Measurements from ENCODE around the gene SYNPR. TPM values are rescaled to one million over a fixed set of nuclear protein-coding genes. Genes with fewer than 3 reads are reported as not detected.

The SYNPR gene
- not detected for total RNA-seq

DNA sequence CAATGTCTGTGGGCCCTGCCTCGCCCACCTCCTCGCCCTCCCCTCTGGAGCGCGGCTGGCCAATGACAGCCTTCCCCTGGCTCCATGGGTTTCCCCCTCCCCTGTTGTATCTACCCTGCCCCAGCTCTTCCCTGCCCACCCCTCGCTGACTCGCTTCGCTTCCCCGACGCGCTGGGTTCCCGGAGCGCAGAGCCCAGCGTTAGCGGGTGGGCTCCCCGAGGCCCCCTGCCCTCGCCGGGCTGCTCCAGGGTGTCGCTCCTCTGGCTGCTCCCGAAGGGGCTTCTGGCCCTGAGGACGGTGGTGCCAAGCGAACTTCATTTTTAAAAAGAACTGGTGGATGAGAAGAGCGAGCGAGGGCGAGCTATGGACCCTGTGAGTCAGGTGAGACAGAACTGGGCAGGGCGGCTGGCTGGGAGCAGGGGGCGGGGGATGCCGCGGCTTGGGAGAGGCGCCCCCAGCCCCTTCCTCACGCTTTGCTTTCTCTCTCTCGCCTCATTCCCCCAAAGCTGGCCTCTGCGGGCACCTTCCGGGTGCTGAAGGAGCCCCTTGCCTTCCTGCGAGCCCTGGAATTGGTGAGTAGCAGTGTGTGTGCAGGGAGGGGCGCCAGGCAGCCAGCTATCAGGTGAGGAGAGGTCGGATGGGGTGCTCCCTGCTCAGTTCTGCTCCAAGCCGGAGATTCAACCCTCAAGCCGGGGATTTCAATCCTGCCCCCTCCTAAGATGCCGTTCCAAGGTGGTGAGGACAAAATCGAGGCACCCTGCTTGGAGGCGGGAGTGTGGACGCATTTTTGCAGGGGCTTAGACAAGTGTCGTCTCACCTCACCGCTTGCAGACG lies at the start of gene SYNPR:
TSS of gene SYNPR (plus strand) at position 138 of the 834 bp plus-strand sequence.
- Histone ChIP-seq H3K4me1 (ENCODE audit: control insufficient read depth in 3 of 3, insufficient read depth in 3 of 3, low read length in 3 of 3) (no peaks in the 10 kb centered on the region), H3K27ac (ENCODE audit: low read depth, low read length) (no peak within 1 kb of the TSS), H3K9ac (ENCODE audit: low read depth in 1 of 3, low read length in 3 of 3) (no peak within 1 kb of the TSS), H3K4me3 (ENCODE audit: low read length in 3 of 3) (no peak within 1 kb of the TSS), H3K27me3 (ENCODE audit: control insufficient read depth in 3 of 3, insufficient read depth in 3 of 3, low read length in 3 of 3) (peaks cover 15 to 34% (median 22%) of the 10 kb centered on the region in 3 donors), H3K36me3 (ENCODE audit: control insufficient read depth in 3 of 3, insufficient read depth in 3 of 3, low read length in 3 of 3) (no peaks in the 10 kb centered on the region), H3K9me3 (ENCODE audit: control insufficient read depth in 3 of 3, low read length in 3 of 3) (no peaks in the 10 kb centered on the region)

DNA sequence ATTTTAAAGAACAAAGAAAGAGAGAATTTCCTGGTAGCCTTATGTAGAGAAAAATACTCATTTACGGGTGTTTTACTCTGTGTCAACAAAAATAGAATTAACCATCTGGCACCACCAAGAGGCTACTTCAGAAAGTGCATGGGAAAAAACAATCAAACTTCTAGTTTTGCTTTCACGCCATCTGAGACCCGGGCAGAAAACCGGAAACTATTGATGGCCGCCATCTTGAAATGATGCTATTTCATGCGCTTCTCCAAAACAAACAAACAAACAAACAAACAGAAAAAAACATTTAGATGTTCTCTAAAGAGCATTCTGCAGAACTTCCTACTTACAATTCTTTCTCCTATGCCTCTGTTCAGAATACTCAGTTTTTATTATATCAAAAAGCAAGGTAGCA lies 49.4 kb upstream of the SYNPR start:
- H3K4me1 ChIP-seq (ENCODE audit: control insufficient read depth in 3 of 3, insufficient read depth in 3 of 3, low read length in 3 of 3), result no peaks in the 10 kb centered on the region
- no peaks in the 10 kb centered on the region for H3K27me3 ChIP-seq (ENCODE audit: control insufficient read depth in 3 of 3, insufficient read depth in 3 of 3, low read length in 3 of 3)
- no peak overlapping the region for H3K9ac ChIP-seq (ENCODE audit: low read depth in 1 of 3, low read length in 3 of 3)
- no peaks in the 10 kb centered on the region for H3K9me3 ChIP-seq (ENCODE audit: control insufficient read depth in 3 of 3, low read length in 3 of 3)
- H3K36me3 ChIP-seq (ENCODE audit: control insufficient read depth in 3 of 3, insufficient read depth in 3 of 3, low read length in 3 of 3), result no peaks in the 10 kb centered on the region
- no peak overlapping the region for H3K27ac ChIP-seq (ENCODE audit: low read depth, low read length)
- H3K4me3 ChIP-seq (ENCODE audit: low read length in 3 of 3), result no peak overlapping the region

DNA sequence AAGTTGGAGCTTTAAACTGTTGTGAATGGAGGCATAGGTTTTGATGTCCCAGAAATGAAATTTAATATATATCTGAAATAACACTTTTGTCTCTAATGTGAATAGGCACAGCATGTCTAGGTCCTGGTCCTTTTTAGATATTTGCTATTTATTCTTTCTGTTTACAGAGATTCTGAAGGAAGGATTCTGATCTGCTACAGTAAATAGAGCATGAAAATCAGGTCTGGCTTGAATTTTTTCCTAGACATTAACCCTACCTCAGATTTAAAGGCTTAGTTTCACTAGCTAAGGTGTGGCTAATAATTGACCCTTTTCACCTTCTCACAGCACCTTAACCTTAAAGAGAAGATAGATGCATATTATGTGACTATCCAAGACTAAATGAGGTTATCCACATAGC lies 48.0 kb upstream of the SYNPR start:
- H3K27me3 ChIP-seq (ENCODE audit: control insufficient read depth in 3 of 3, insufficient read depth in 3 of 3, low read length in 3 of 3), result no peaks in the 10 kb centered on the region
- H3K36me3 ChIP-seq (ENCODE audit: control insufficient read depth in 3 of 3, insufficient read depth in 3 of 3, low read length in 3 of 3), result no peaks in the 10 kb centered on the region
- H3K27ac ChIP-seq (ENCODE audit: low read depth, low read length), result no peak overlapping the region
- no peaks in the 10 kb centered on the region for H3K4me1 ChIP-seq (ENCODE audit: control insufficient read depth in 3 of 3, insufficient read depth in 3 of 3, low read length in 3 of 3)
- no peak overlapping the region for H3K9ac ChIP-seq (ENCODE audit: low read depth in 1 of 3, low read length in 3 of 3)
- no peaks in the 10 kb centered on the region for H3K9me3 ChIP-seq (ENCODE audit: control insufficient read depth in 3 of 3, low read length in 3 of 3)
- no peak overlapping the region for H3K4me3 ChIP-seq (ENCODE audit: low read length in 3 of 3)

DNA sequence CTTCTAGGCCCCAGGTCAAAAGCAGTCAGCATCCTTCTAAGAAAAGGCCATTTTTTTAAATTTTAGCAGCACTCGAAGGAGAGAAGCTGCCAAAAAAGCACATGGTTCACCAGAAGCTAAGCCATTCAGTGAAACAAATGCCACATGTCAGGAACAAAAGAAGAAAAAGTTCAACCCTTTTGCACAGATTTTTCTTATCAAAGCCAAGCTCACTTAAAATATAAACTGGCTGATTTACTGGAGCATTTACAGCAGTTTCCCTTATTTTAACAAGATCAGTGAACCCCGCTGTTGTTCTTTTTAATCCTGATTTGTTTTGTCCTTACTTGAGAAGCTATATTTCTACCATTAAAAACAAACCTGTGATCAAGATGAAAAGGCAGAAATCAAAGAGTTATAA lies 46.5 kb upstream of the SYNPR start:
- Histone ChIP-seq H3K36me3 (ENCODE audit: control insufficient read depth in 3 of 3, insufficient read depth in 3 of 3, low read length in 3 of 3) (no peaks in the 10 kb centered on the region), H3K9me3 (ENCODE audit: control insufficient read depth in 3 of 3, low read length in 3 of 3) (no peaks in the 10 kb centered on the region), H3K27me3 (ENCODE audit: control insufficient read depth in 3 of 3, insufficient read depth in 3 of 3, low read length in 3 of 3) (no peaks in the 10 kb centered on the region), H3K4me3 (ENCODE audit: low read length in 3 of 3) (no peak overlapping the region), H3K4me1 (ENCODE audit: control insufficient read depth in 3 of 3, insufficient read depth in 3 of 3, low read length in 3 of 3) (no peaks in the 10 kb centered on the region), H3K27ac (ENCODE audit: low read depth, low read length) (no peak overlapping the region), H3K9ac (ENCODE audit: low read depth in 1 of 3, low read length in 3 of 3) (no peak overlapping the region)

DNA sequence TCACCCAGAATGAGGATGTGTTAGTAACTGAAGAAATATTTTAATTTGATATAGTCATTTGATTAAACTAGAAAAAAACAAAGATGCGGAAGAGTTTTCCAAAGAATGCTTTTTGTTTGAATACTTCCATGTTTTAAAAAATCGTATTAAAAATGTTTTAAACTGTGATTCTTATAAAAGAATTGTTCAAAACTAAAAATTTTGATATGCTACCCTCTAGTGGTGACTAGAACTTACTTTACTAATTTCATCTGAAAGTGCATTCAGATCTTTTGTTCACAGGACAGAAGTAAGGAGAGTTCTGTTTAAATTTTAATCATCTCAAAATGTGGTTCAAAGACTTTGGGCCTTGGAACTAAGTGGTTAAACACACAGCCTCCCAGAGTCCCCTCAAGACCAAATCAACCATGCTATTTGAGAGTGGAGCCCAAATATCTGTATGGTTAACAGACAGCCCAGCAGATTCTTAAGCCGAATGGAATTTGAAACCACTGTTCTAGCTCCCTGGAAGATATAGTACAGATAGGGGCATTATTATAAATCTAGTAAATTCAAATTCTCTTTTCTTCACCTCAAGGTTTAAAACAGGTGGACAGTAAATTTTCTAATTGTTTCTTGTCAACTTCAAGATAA lies 45.2 kb upstream of the SYNPR start:
- Histone ChIP-seq H3K9me3 (ENCODE audit: control insufficient read depth in 3 of 3, low read length in 3 of 3) (no peaks in the 10 kb centered on the region), H3K4me3 (ENCODE audit: low read length in 3 of 3) (no peak overlapping the region), H3K27ac (ENCODE audit: low read depth, low read length) (no peak overlapping the region), H3K27me3 (ENCODE audit: control insufficient read depth in 3 of 3, insufficient read depth in 3 of 3, low read length in 3 of 3) (no peaks in the 10 kb centered on the region), H3K36me3 (ENCODE audit: control insufficient read depth in 3 of 3, insufficient read depth in 3 of 3, low read length in 3 of 3) (no peaks in the 10 kb centered on the region), H3K4me1 (ENCODE audit: control insufficient read depth in 3 of 3, insufficient read depth in 3 of 3, low read length in 3 of 3) (no peaks in the 10 kb centered on the region), H3K9ac (ENCODE audit: low read depth in 1 of 3, low read length in 3 of 3) (no peak overlapping the region)

DNA sequence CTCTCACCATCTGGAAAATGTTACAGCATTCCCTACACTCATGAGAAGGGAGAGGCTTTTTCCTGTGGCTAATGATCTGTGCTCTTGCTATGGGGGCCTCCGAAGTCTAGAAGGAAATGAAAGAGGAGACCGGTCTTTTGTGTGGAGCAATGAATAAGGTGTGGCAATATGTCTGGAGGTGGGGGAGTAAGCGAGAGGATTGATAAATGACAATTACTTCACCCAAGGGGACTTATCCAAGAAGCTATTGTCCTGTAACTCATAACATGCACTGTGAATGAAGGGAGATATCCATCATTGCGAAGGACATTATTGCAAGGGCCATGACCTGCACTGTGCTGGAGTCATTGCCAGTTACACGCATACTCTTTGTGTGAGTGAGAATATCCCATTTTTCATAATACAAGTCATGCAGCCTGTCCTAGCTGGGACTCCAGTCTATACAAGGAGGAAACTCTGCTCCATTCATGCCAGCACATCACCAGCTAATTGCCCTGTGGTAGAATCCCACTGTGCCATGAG lies 37.7 kb upstream of the SYNPR start:
- Histone ChIP-seq H3K36me3 (ENCODE audit: control insufficient read depth in 3 of 3, insufficient read depth in 3 of 3, low read length in 3 of 3) (no peaks in the 10 kb centered on the region), H3K4me3 (ENCODE audit: low read length in 3 of 3) (no peak overlapping the region), H3K9ac (ENCODE audit: low read depth in 1 of 3, low read length in 3 of 3) (no peak overlapping the region), H3K27me3 (ENCODE audit: control insufficient read depth in 3 of 3, insufficient read depth in 3 of 3, low read length in 3 of 3) (no peaks in the 10 kb centered on the region), H3K4me1 (ENCODE audit: control insufficient read depth in 3 of 3, insufficient read depth in 3 of 3, low read length in 3 of 3) (no peaks in the 10 kb centered on the region), H3K27ac (ENCODE audit: low read depth, low read length) (no peak overlapping the region), H3K9me3 (ENCODE audit: control insufficient read depth in 3 of 3, low read length in 3 of 3) (no peaks in the 10 kb centered on the region)

DNA sequence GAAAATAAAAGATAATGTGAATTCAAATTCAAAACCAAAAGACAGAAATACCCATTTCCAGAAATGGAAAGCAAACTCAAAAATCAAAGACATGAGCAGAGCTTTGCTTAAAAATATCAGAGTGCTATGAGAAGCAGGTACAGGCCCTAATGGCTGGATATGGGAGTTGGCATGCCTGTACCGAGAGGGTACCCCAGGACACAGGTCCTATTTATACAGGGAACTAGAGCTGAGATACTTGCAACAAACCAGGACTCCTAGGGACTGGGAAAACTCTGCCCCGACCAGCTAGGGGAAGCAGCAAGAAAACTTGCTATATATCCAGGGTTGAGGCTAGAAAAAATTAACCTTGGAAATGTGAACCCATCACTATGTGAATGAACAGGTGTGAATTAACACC lies 36.0 kb upstream of the SYNPR start:
- H3K9ac ChIP-seq (ENCODE audit: low read depth in 1 of 3, low read length in 3 of 3), result no peak overlapping the region

DNA sequence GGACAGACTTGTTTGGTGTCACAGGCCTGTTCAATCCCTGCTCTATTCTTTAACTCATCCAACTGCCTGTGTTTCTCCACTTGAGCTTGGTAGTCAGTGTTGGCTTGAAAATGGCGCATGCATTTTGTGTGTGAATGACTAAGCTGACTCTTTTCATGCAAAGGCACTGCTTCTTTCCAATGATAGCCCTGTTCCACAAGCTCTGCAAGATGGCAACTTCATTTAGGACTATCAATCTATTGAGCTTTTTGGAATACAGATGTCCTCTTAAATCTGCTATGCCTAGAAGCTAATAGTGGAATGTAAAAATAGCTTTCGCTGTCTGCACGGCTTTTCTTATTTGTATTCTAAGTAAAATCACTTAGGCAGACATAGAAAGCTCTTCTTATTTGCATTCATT lies 33.6 kb upstream of the SYNPR start:
- H3K9me3 ChIP-seq (ENCODE audit: control insufficient read depth in 3 of 3, low read length in 3 of 3), result no peaks in the 10 kb centered on the region
- no peak overlapping the region for H3K9ac ChIP-seq (ENCODE audit: low read depth in 1 of 3, low read length in 3 of 3)
- no peaks in the 10 kb centered on the region for H3K27me3 ChIP-seq (ENCODE audit: control insufficient read depth in 3 of 3, insufficient read depth in 3 of 3, low read length in 3 of 3)
- H3K4me3 ChIP-seq (ENCODE audit: low read length in 3 of 3), result no peak overlapping the region
- H3K27ac ChIP-seq (ENCODE audit: low read depth, low read length), result no peak overlapping the region
- H3K36me3 ChIP-seq (ENCODE audit: control insufficient read depth in 3 of 3, insufficient read depth in 3 of 3, low read length in 3 of 3), result no peaks in the 10 kb centered on the region
- no peaks in the 10 kb centered on the region for H3K4me1 ChIP-seq (ENCODE audit: control insufficient read depth in 3 of 3, insufficient read depth in 3 of 3, low read length in 3 of 3)

More for the DNA sequence above, 36.0 kb upstream of the SYNPR start:
- no peak overlapping the region for H3K27ac ChIP-seq (ENCODE audit: low read depth, low read length)
- no peaks in the 10 kb centered on the region for H3K9me3 ChIP-seq (ENCODE audit: control insufficient read depth in 3 of 3, low read length in 3 of 3)
- H3K36me3 ChIP-seq (ENCODE audit: control insufficient read depth in 3 of 3, insufficient read depth in 3 of 3, low read length in 3 of 3), result no peaks in the 10 kb centered on the region
- no peak overlapping the region for H3K4me3 ChIP-seq (ENCODE audit: low read length in 3 of 3)
- H3K4me1 ChIP-seq (ENCODE audit: control insufficient read depth in 3 of 3, insufficient read depth in 3 of 3, low read length in 3 of 3), result no peaks in the 10 kb centered on the region
- no peaks in the 10 kb centered on the region for H3K27me3 ChIP-seq (ENCODE audit: control insufficient read depth in 3 of 3, insufficient read depth in 3 of 3, low read length in 3 of 3)

DNA sequence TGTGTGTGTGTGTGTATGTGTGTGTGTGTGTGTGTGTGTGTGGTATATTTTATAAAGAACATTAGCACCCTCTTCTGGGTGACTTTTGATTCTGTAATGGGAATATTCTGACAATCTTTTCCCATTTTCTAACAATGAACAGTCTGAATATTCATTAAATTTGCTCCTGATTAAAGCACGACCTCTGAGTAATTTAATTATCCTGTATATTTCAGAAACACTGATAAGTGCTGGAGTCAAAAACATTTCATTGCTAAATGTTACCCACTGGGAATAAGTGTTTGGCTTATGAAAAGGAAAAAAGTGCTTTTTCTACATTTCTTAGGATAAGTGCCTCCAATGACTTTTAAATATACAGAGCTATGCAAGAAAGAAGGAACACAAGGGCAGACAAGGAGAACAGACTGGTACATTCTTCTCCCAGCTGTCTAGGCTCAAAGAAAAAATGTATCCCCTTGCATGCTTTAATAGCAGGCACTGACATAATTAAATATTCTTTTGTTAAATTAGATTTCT lies 32.3 kb upstream of the SYNPR start:
- Histone ChIP-seq H3K4me1 (ENCODE audit: control insufficient read depth in 3 of 3, insufficient read depth in 3 of 3, low read length in 3 of 3) (no peaks in the 10 kb centered on the region), H3K9ac (ENCODE audit: low read depth in 1 of 3, low read length in 3 of 3) (no peak overlapping the region), H3K27ac (ENCODE audit: low read depth, low read length) (no peak overlapping the region), H3K27me3 (ENCODE audit: control insufficient read depth in 3 of 3, insufficient read depth in 3 of 3, low read length in 3 of 3) (no peaks in the 10 kb centered on the region), H3K9me3 (ENCODE audit: control insufficient read depth in 3 of 3, low read length in 3 of 3) (no peaks in the 10 kb centered on the region), H3K4me3 (ENCODE audit: low read length in 3 of 3) (no peak overlapping the region), H3K36me3 (ENCODE audit: control insufficient read depth in 3 of 3, insufficient read depth in 3 of 3, low read length in 3 of 3) (no peaks in the 10 kb centered on the region)

DNA sequence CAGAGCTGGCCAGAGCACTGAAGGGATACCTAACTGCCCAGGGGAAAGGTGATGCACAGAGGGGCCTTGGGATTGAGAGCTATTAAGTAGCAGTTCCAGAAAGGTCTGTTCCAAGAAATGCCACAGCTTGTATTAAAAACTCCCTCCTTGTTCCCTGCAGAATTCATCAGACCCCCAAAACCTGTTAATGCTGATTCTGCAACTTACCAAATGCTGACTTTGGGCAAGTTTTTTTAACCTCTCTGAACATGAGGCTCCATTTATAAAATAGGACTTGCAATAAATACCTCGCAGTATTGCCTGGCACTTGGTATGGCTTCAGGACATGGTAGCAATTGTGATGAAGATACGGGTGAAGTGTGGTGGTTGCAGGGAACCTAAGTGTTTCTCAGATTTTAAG lies 30.1 kb upstream of the SYNPR start:
- no peaks in the 10 kb centered on the region for H3K4me1 ChIP-seq (ENCODE audit: control insufficient read depth in 3 of 3, insufficient read depth in 3 of 3, low read length in 3 of 3)

More for the DNA sequence above, 30.1 kb upstream of the SYNPR start:
- Histone ChIP-seq H3K36me3 (ENCODE audit: control insufficient read depth in 3 of 3, insufficient read depth in 3 of 3, low read length in 3 of 3) (no peaks in the 10 kb centered on the region), H3K27ac (ENCODE audit: low read depth, low read length) (no peak overlapping the region), H3K9me3 (ENCODE audit: control insufficient read depth in 3 of 3, low read length in 3 of 3) (no peaks in the 10 kb centered on the region), H3K9ac (ENCODE audit: low read depth in 1 of 3, low read length in 3 of 3) (no peak overlapping the region), H3K4me3 (ENCODE audit: low read length in 3 of 3) (no peak overlapping the region), H3K27me3 (ENCODE audit: control insufficient read depth in 3 of 3, insufficient read depth in 3 of 3, low read length in 3 of 3) (no peaks in the 10 kb centered on the region)
